IMR-90 (cell line): ENCODE data around the gene TSHZ1.

Experiments used
- BHLHE40 ChIP-seq: fragments of 150-350 bp; IDR thresholded peaks from 2 replicates; pipeline ENCODE4 v1.6.1; 2016; ENCODE audit warnings: mild to moderate bottlenecking, low read depth, low read length
- CEBPB ChIP-seq: IDR thresholded peaks from 2 replicates; pipeline ENCODE4 v1.6.1; 2012; ENCODE audit warnings: low read depth, low read length, improper control_type of control experiment
- CHD1 ChIP-seq: IDR thresholded peaks from 2 replicates; pipeline ENCODE4 v1.6.1; 2012; ENCODE audit warnings: low read depth, low read length, improper control_type of control experiment
- CTCF ChIP-seq: conservative IDR thresholded peaks from 2 replicates; pipeline ENCODE4 v1.5.1; 2012; ENCODE audit warnings: mild to moderate bottlenecking, low read depth, low read length, improper control_type of control experiment
- FOS ChIP-seq: fragments of 150-350 bp; IDR thresholded peaks from 2 replicates; pipeline ENCODE4 v1.6.1; 2016; ENCODE audit warnings: low read depth, low read length
- MXI1 ChIP-seq: IDR thresholded peaks from 2 replicates; pipeline ENCODE4 v1.6.1; 2012; ENCODE audit warnings: low read depth, mild to moderate bottlenecking, low read length, moderate library complexity, borderline replicate concordance
- POLR2A ChIP-seq: IDR thresholded peaks from 2 replicates; pipeline ENCODE4 v1.6.1; 2012; ENCODE audit warnings: mild to moderate bottlenecking, low read depth, low read length
- RAD21 ChIP-seq: IDR thresholded peaks from 2 replicates; pipeline ENCODE4 v1.6.1; 2012; ENCODE audit warnings: low read length, improper control_type of control experiment
- RCOR1 ChIP-seq: IDR thresholded peaks from 2 replicates; pipeline ENCODE4 v1.6.1; 2012; ENCODE audit warnings: mild to moderate bottlenecking, low read length, improper control_type of control experiment; ENCODE audit not compliant: insufficient replicate concordance
- RFX5 ChIP-seq: IDR thresholded peaks from 2 replicates; pipeline ENCODE4 v1.8.0; 2012; ENCODE audit warnings: low read depth, mild to moderate bottlenecking, low read length, moderate library complexity
- SMC3 ChIP-seq: fragments of 150-350 bp; IDR thresholded peaks from 2 replicates; pipeline ENCODE4 v1.6.1; 2016; ENCODE audit warnings: low read depth, mild to moderate bottlenecking, antibody characterized with exemption, low read length, moderate library complexity
- USF2 ChIP-seq: fragments of 150-350 bp; IDR thresholded peaks from 2 replicates; pipeline ENCODE4 v1.6.1; 2017; ENCODE audit warnings: mild to moderate bottlenecking, antibody characterized with exemption, low read length, low read depth

- TF ChIP-seq RAD21 (no peak), CTCF (no peak), POLR2A (no peak), CEBPB (no peak), CHD1 (no peak), SMC3 (no peak), USF2 (no peak), RFX5 (no peak), FOS (no peak), MXI1 (no peak), BHLHE40 (no peak), RCOR1 (no peak)
Measured at GRCh38 chr18:75211953-75212750, 1.6 kb downstream of the TSHZ1 start.
